Measurements from ENCODE around the gene SPINT2. TPM values are rescaled to one million over a fixed set of nuclear protein-coding genes. Genes with fewer than 3 reads are reported as not detected.

SPINT2 gene
- total RNA-seq, 1 experiment from 2014 or later, result 442 TPM

GRCh38 chr19:38304866-38305429 lies 40.6 kb downstream of the SPINT2 start:
- ChIA-PET POLR2A (ENCODE audit: unreplicated experiment) (interaction anchor here (0.6 to 1.0 kb wide), 3 partner anchors 8 to 1131 kb away, joined by 3 to 8 read pairs (median 3); partner anchors contain the start of gene RPS16), CTCF (no interaction called here)
- peak; percentile 95 for DNase-seq

DNA sequence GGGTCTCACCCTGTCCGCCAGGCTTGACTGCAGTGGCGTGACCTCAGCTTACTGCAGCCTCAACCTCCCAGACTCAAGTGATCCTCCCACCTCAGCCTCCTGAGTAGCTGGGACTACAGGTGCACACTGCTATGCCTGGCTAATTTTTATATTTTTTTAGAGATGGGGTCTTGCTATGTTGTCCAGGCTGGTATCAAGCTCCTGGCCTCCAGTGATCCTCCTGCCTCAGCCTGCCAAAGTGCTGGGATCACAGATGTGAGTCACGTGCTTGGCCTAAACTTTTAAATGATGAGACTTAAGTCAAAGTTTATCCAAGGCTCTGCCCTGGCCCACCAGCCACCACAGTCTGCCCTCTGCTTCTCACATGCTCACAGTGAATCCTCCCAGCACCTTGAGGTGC lies 41.9 kb downstream of the SPINT2 start:
- Histone ChIP-seq H3F3A (ENCODE audit: low read length, unreplicated experiment) (no peaks in the 10 kb centered on the region), H3K4me3 (ENCODE audit: low read length) (no peak overlapping the region), H3K79me2 (ENCODE audit: low read length) (peaks cover 31% of the 10 kb centered on the region), H3K27ac (ENCODE audit: low read length) (no peak overlapping the region), H2AFZ (ENCODE audit: low read length) (no peak overlapping the region), H3K4me2 (ENCODE audit: low read length) (no peak overlapping the region), H3K9ac (ENCODE audit: low read length) (no peak overlapping the region), H3K9me3 (ENCODE audit: low read length) (no peaks in the 10 kb centered on the region), H3K27me3 (ENCODE audit: low read length) (no peaks in the 10 kb centered on the region), H3K4me1 (ENCODE audit: insufficient read depth, low read length) (peaks cover 22% of the 10 kb centered on the region), H4K20me1 (ENCODE audit: low read length) (no peaks in the 10 kb centered on the region), H3K36me3 (ENCODE audit: low read depth, low read length) (no peaks in the 10 kb centered on the region), H3K9me2 (replicated peaks; ENCODE audit: low read length) (no peaks in the 10 kb centered on the region)
- ChIA-PET CTCF (no interaction called here), POLR2A (ENCODE audit: unreplicated experiment) (no interaction called here)
- DNase-seq (no peak), ATAC-seq (no peak)
- intact Hi-C loops (cut with micrococcal nuclease), result no loop called here
- TF ChIP-seq, protein P1, sequence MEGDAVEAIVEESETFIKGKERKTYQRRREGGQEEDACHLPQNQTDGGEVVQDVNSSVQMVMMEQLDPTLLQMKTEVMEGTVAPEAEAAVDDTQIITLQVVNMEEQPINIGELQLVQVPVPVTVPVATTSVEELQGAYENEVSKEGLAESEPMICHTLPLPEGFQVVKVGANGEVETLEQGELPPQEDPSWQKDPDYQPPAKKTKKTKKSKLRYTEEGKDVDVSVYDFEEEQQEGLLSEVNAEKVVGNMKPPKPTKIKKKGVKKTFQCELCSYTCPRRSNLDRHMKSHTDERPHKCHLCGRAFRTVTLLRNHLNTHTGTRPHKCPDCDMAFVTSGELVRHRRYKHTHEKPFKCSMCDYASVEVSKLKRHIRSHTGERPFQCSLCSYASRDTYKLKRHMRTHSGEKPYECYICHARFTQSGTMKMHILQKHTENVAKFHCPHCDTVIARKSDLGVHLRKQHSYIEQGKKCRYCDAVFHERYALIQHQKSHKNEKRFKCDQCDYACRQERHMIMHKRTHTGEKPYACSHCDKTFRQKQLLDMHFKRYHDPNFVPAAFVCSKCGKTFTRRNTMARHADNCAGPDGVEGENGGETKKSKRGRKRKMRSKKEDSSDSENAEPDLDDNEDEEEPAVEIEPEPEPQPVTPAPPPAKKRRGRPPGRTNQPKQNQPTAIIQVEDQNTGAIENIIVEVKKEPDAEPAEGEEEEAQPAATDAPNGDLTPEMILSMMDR (conservative IDR thresholded peaks at IDR 0.05; ENCODE audit: low read depth, low read length), result no peak
- TF ChIP-seq EZH2 (IDR thresholded peaks at IDR 0.05; ENCODE audit: low read length, unreplicated experiment), result no peak
- TF ChIP-seq EZH2phosphoT487 (IDR thresholded peaks at IDR 0.05; ENCODE audit: borderline replicate concordance, low read length), result no peak
- no TSS peak for BruUV-seq (replicated peaks)

More at GRCh38 chr19:38304866-38305429, 40.6 kb downstream of the SPINT2 start:
- Histone ChIP-seq H3K4me1 (ENCODE audit: insufficient read depth, low read length) (peaks cover 27% of the 10 kb centered on the region), H4K20me1 (ENCODE audit: low read length) (no peaks in the 10 kb centered on the region), H3K4me2 (ENCODE audit: low read length) (peak overlapping the region; percentile 98), H3K27ac (ENCODE audit: low read length) (peak overlapping the region; percentile 90), H3F3A (ENCODE audit: low read length, unreplicated experiment) (no peaks in the 10 kb centered on the region), H3K79me2 (ENCODE audit: low read length) (peaks cover 31% of the 10 kb centered on the region), H2AFZ (ENCODE audit: low read length) (no peak overlapping the region), H3K9me3 (ENCODE audit: low read length) (no peaks in the 10 kb centered on the region), H3K9ac (ENCODE audit: low read length) (peak overlapping the region; percentile 87), H3K9me2 (replicated peaks; ENCODE audit: low read length) (no peaks in the 10 kb centered on the region), H3K36me3 (ENCODE audit: low read depth, low read length) (no peaks in the 10 kb centered on the region), H3K4me3 (ENCODE audit: low read length) (peak overlapping the region; percentile 84), H3K27me3 (ENCODE audit: low read length) (no peaks in the 10 kb centered on the region)
- peak; percentile 70 for ATAC-seq
- TF ChIP-seq EZH2phosphoT487 (IDR thresholded peaks at IDR 0.05; ENCODE audit: borderline replicate concordance, low read length) (no peak), EZH2 (IDR thresholded peaks at IDR 0.05; ENCODE audit: low read length, unreplicated experiment) (no peak)
- TF ChIP-seq, protein P1 (conservative IDR thresholded peaks at IDR 0.05; ENCODE audit: low read depth, low read length), result no peak
- intact Hi-C loops (cut with micrococcal nuclease), result loop anchor here (2.0 kb wide), 2 partner anchors 30 to 38 kb away; partner anchors contain the start of gene CATSPERG
- BruUV-seq (replicated peaks), result no TSS peak

DNA sequence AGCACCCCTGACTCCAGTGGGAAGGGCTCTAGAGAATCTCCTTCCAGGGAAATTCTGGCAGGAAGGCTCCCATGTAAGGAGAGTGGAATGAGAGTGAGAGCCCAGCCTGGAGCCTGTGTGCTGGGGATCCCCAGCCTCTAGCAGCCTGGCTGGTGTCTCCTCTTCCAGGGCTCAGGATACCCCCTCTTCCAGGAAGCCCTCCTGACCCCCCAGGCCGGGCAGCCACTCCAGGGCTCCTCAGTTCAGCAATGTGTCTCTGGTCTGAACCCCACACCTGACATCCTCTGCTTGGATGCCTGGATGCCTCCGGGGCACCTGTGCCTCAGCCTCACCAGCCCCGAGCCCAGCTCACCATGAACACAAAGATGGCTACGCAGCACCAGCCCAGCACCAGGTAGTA lies 42.7 kb downstream of the SPINT2 start:
- no peak overlapping the region for H3K27ac ChIP-seq (ENCODE audit: low read length)
- H2AFZ ChIP-seq (ENCODE audit: low read length), result no peak overlapping the region
- peaks cover 31% of the 10 kb centered on the region for H3K79me2 ChIP-seq (ENCODE audit: low read length)
- H3K4me2 ChIP-seq (ENCODE audit: low read length), result no peak overlapping the region
- no peaks in the 10 kb centered on the region for H3F3A ChIP-seq (ENCODE audit: low read length, unreplicated experiment)
- intact Hi-C loops (cut with micrococcal nuclease), result no loop called here
- ATAC-seq (no peak), DNase-seq (no peak)
- CTCF ChIA-PET, result no interaction called here
- no peaks in the 10 kb centered on the region for H3K27me3 ChIP-seq (ENCODE audit: low read length)
- POLR2A ChIA-PET (ENCODE audit: unreplicated experiment), result no interaction called here
- H3K4me1 ChIP-seq (ENCODE audit: insufficient read depth, low read length), result peaks cover 22% of the 10 kb centered on the region
- no peak overlapping the region for H3K4me3 ChIP-seq (ENCODE audit: low read length)
- no peak overlapping the region for H3K9ac ChIP-seq (ENCODE audit: low read length)
- H3K9me3 ChIP-seq (ENCODE audit: low read length), result no peaks in the 10 kb centered on the region
- no peaks in the 10 kb centered on the region for H3K36me3 ChIP-seq (ENCODE audit: low read depth, low read length)
- H3K9me2 ChIP-seq (replicated peaks; ENCODE audit: low read length), result no peaks in the 10 kb centered on the region
- no peaks in the 10 kb centered on the region for H4K20me1 ChIP-seq (ENCODE audit: low read length)
- BruUV-seq (replicated peaks), result no TSS peak
- TF ChIP-seq EZH2phosphoT487 (IDR thresholded peaks at IDR 0.05; ENCODE audit: borderline replicate concordance, low read length), result no peak
- TF ChIP-seq EZH2 (IDR thresholded peaks at IDR 0.05; ENCODE audit: low read length, unreplicated experiment), result no peak
- TF ChIP-seq, protein P1 (conservative IDR thresholded peaks at IDR 0.05; ENCODE audit: low read depth, low read length), result no peak
